GM23338 (cell line): ENCODE data around the gene MEGF8.

Experiments
- CREB1 ChIP-seq: fragments of 250-450 bp; sonication (Bioruptor Pico); IDR thresholded peaks from 2 replicates; pipeline ENCODE4 v1.5.0; 2020; ENCODE audit warnings: low read depth, mild to moderate bottlenecking, moderate library complexity
- CTCF ChIP-seq, 2 experiments: fragments of 200-600 bp in 1 of 2; sonication (generic) in 1 of 2; conservative IDR thresholded peaks; 2 replicates each; pipeline versions ENCODE4 v1.5.1 to v1.6.1; 2016 to 2017; ENCODE audit warnings: antibody characterized with exemption in 2 of 2, low read depth in 2 of 2, mild to moderate bottlenecking in 2 of 2, moderate library complexity in 1 of 2
- ETS1 ChIP-seq: IDR thresholded peaks from 2 replicates; pipeline ENCODE4 v1.6.1; 2016; ENCODE audit warnings: antibody characterized with exemption
- EZH2 ChIP-seq: fragments of 200-600 bp; sonication (generic); IDR thresholded peaks from one replicate; pipeline ENCODE4 v1.8.0; 2017; ENCODE audit warnings: antibody characterized with exemption, mild to moderate bottlenecking, low read depth; ENCODE audit not compliant: unreplicated experiment
- EZH2phosphoT487 ChIP-seq: fragments of 200-600 bp; sonication (generic); IDR thresholded peaks from one replicate; pipeline ENCODE4 v1.8.1; 2018; ENCODE audit warnings: antibody characterized with exemption; ENCODE audit not compliant: unreplicated experiment
- JUNB ChIP-seq: IDR thresholded peaks from one replicate; pipeline ENCODE4 v1.6.1; 2016; ENCODE audit warnings: antibody characterized with exemption; ENCODE audit not compliant: unreplicated experiment
- NANOG ChIP-seq: IDR thresholded peaks from 2 replicates; pipeline ENCODE4 v1.6.1; 2016; ENCODE audit warnings: antibody characterized with exemption, borderline replicate concordance
- POLR2AphosphoS5 ChIP-seq: IDR thresholded peaks from 2 replicates; pipeline ENCODE4 v1.6.1; 2016; ENCODE audit warnings: antibody characterized with exemption, low read depth
- REST ChIP-seq: IDR thresholded peaks from one replicate; pipeline ENCODE4 v1.6.1; 2018; ENCODE audit warnings: antibody characterized with exemption; ENCODE audit not compliant: unreplicated experiment
- STAT1 ChIP-seq: IDR thresholded peaks from one replicate; pipeline ENCODE4 v1.6.1; 2016; ENCODE audit warnings: antibody characterized with exemption; ENCODE audit not compliant: unreplicated experiment
- ZNF114 ChIP-seq: fragments of 250-450 bp; sonication (Bioruptor Pico); IDR thresholded peaks from 2 replicates; pipeline ENCODE4 v1.5.0; 2020; ENCODE audit warnings: mild to moderate bottlenecking, moderate library complexity
- ZNF331 ChIP-seq: fragments of 250-450 bp; sonication (Bioruptor Pico); IDR thresholded peaks from 2 replicates; pipeline ENCODE4 v1.5.0; 2020; ENCODE audit warnings: low read depth, mild to moderate bottlenecking, moderate library complexity

- TF ChIP-seq POLR2AphosphoS5 (no peak; the same call in 1 of the 2 replicates), CTCF (conservative IDR thresholded peaks at IDR 0.05; ENCODE audit: low read depth in 2 of 2) (no peak), REST (no peak), ETS1 (no peak), EZH2phosphoT487 (no peak), EZH2 (no peak), JUNB (no peak), CREB1 (CRISPR knock-in tag) (0 out of 2 replicates have a peak, but pooled peaks have one; percentile 44), NANOG (no peak), ZNF114 (CRISPR knock-in tag) (no peak), ZNF331 (CRISPR knock-in tag) (no peak), STAT1 (no peak)
Measured at GRCh38 chr19:42323473-42323851, 2.0 kb upstream of the MEGF8 start.
